ENCODE results near the gene KRTAP10-7.
"Not testable (repeated sequence)": the region's sequence is repeated elsewhere in the genome, so short reads cannot be mapped to it uniquely, and the experiment has no call there.

The KRTAP10-7 gene

GRCh38 chr21:44602463-44602850 is 2.1 kb downstream of the KRTAP10-7 start:
- no peak for TF ChIP-seq CTCF (IDR thresholded peaks at IDR 0.05)
- no peak for TF ChIP-seq ZFX (IDR thresholded peaks at IDR 0.05; ENCODE audit: borderline replicate concordance)
- H3K27ac ChIP-seq: no peak overlapping the region

- TF ChIP-seq ZFX (IDR thresholded peaks at IDR 0.05; ENCODE audit: borderline replicate concordance) (no peak), CTCF (IDR thresholded peaks at IDR 0.05) (no peak)
- H3K27ac ChIP-seq: no peak overlapping the region
Observed at GRCh38 chr21:44603109-44603875, 2.9 kb downstream of the KRTAP10-7 start.

GRCh38 chr21:44603911-44604310 is 3.5 kb downstream of the KRTAP10-7 start:
- no peak overlapping the region for H3K27ac ChIP-seq
- TF ChIP-seq ZFX (IDR thresholded peaks at IDR 0.05; ENCODE audit: borderline replicate concordance): no peak
- no peak for TF ChIP-seq CTCF (IDR thresholded peaks at IDR 0.05)

GRCh38 chr21:44606495-44606894 is 6.1 kb downstream of the KRTAP10-7 start:
- no peak for TF ChIP-seq ZFX (IDR thresholded peaks at IDR 0.05; ENCODE audit: borderline replicate concordance)
- no peak for TF ChIP-seq CTCF (IDR thresholded peaks at IDR 0.05)

GRCh38 chr21:44609193-44609592 is 8.8 kb downstream of the KRTAP10-7 start:
- no peak overlapping the region for H3K27ac ChIP-seq
- TF ChIP-seq ZFX (IDR thresholded peaks at IDR 0.05; ENCODE audit: borderline replicate concordance) (no peak), CTCF (IDR thresholded peaks at IDR 0.05) (no peak)

More at GRCh38 chr21:44606495-44606894, 6.1 kb downstream of the KRTAP10-7 start:
- H3K27ac ChIP-seq: no peak overlapping the region

- not testable (repeated sequence) for H3K27ac ChIP-seq
Observed at GRCh38 chr21:44610157-44610843, 9.9 kb downstream of the KRTAP10-7 start.

GRCh38 chr21:44611551-44611950 is 11.2 kb downstream of the KRTAP10-7 start:
- TF ChIP-seq CTCF (IDR thresholded peaks at IDR 0.05) (no peak), ZFX (IDR thresholded peaks at IDR 0.05; ENCODE audit: borderline replicate concordance) (no peak)
- H3K27ac ChIP-seq: no peak overlapping the region

Data from 22Rv1 (cell line).